K562 treated with DMSO at 1 percent for 4 hours (cell line): ENCODE data around the gene NPY5R. TPM values are rescaled to one million over a fixed set of nuclear protein-coding genes. Genes with fewer than 3 reads are reported as not detected.

Experiments used
- total RNA-seq: library from RNA; unstranded; fragments of 300-600 nt; gene quantifications from 2 replicates; pipeline ENCODE4 v1.2.3, GENCODE V29; 2022; ENCODE audit not compliant: insufficient read depth

The NPY5R gene
- total RNA-seq: not detected in 2 replicates

GRCh38 chr4:163343604-163344146, at the start of gene NPY5R:
TSS of gene NPY5R (plus strand) at chr4:163343892. CDS start at chr4:163350274, 6,382 bp downstream.

GRCh38 chr4:163332526-163333406, 10.9 kb upstream of the NPY5R start, which contains the start of gene NPY1R:
TSS of gene NPY1R (minus strand) at chr4:163332596. CDS start at chr4:163326554, 6,042 bp downstream.

Other genes starting within 250 kb of the NPY5R start
- gene NAF1, start 177.0 kb upstream of the NPY5R start, total RNA-seq: 6.4 and 9.1 TPM in 2 replicates
- gene NPY1R, start 11.3 kb upstream of the NPY5R start, total RNA-seq: not detected in 2 replicates
- gene TKTL2, start 129.9 kb downstream of the NPY5R start, total RNA-seq: not detected in 2 replicates
- 15.9 and 18.6 TPM in 2 replicates for gene TMA16, start 150.8 kb downstream of the NPY5R start, total RNA-seq